ENCODE measurements around the gene TCF12.
"Not testable (repeated sequence)": the region's sequence is repeated elsewhere in the genome, so short reads cannot be mapped to it uniquely, and the experiment has no call there.

TCF12 gene

GRCh38 chr15:56948000-56948763, 29.7 kb downstream of the TCF12 start:
- no peak for DNase-seq

GRCh38 chr15:56948764-56949101, 30.3 kb downstream of the TCF12 start:
- DNase-seq = no peak

GRCh38 chr15:56950979-56951378, 32.5 kb downstream of the TCF12 start:
- DNase-seq = no peak

GRCh38 chr15:56953790-56954189, 35.3 kb downstream of the TCF12 start:
- DNase-seq = no peak

- DNase-seq = not testable (repeated sequence)
Observed at GRCh38 chr15:56955011-56955410, 36.6 kb downstream of the TCF12 start.

- no peak for DNase-seq
Observed at GRCh38 chr15:56956538-56956937, 38.1 kb downstream of the TCF12 start.

- DNase-seq = no peak
Observed at GRCh38 chr15:56957812-56958406, 39.5 kb downstream of the TCF12 start.

- DNase-seq = no peak
Observed at GRCh38 chr15:56959318-56959648, 40.8 kb downstream of the TCF12 start.

GRCh38 chr15:56960116-56960515, 41.7 kb downstream of the TCF12 start:
- DNase-seq = no peak

GRCh38 chr15:56963126-56963525, 44.7 kb downstream of the TCF12 start:
- peak; percentile 42 for DNase-seq

- DNase-seq = peak; percentile 16
Observed at GRCh38 chr15:56963710-56964109, 45.3 kb downstream of the TCF12 start.

- no peak for DNase-seq
Observed at GRCh38 chr15:56964182-56964581, 45.7 kb downstream of the TCF12 start.

GRCh38 chr15:56965231-56966013, 47.0 kb downstream of the TCF12 start:
- DNase-seq = no peak

- no peak for DNase-seq
Observed at GRCh38 chr15:56967336-56967735, 48.9 kb downstream of the TCF12 start.

GRCh38 chr15:56968256-56968655, 49.8 kb downstream of the TCF12 start:
- no peak for DNase-seq

GRCh38 chr15:56968821-56969220, 50.4 kb downstream of the TCF12 start:
- no peak for DNase-seq

GRCh38 chr15:56969265-56969895, 50.9 kb downstream of the TCF12 start:
- DNase-seq = no peak

- DNase-seq = no peak
Observed at GRCh38 chr15:56971571-56971970, 53.1 kb downstream of the TCF12 start.

GRCh38 chr15:56972016-56972415, 53.6 kb downstream of the TCF12 start:
- no peak for DNase-seq

- DNase-seq = no peak
Observed at GRCh38 chr15:56972426-56972825, 54.0 kb downstream of the TCF12 start.

GRCh38 chr15:56973463-56973862, 55.0 kb downstream of the TCF12 start:
- no peak for DNase-seq

GRCh38 chr15:56977232-56977631, 58.8 kb downstream of the TCF12 start:
- DNase-seq = no peak

GRCh38 chr15:56978898-56979662, 60.6 kb downstream of the TCF12 start:
- DNase-seq = peak; percentile 66

All from fibroblast of skin of abdomen (primary cell).